GM18868 (cell line): ENCODE data around the gene EXOC1L.

Source experiments
- ATAC-seq: cut with Tn5 transposase; IDR thresholded peaks from one replicate; pipeline ENCODE4 v1.9.1; 2021; ENCODE audit warnings: mild to moderate bottlenecking, moderate library complexity; ENCODE audit not compliant: unreplicated experiment

Gene EXOC1L

GRCh38 chr4:55879224-55879623 is 59.6 kb downstream of the EXOC1L start:
- no peak for ATAC-seq

DNA sequence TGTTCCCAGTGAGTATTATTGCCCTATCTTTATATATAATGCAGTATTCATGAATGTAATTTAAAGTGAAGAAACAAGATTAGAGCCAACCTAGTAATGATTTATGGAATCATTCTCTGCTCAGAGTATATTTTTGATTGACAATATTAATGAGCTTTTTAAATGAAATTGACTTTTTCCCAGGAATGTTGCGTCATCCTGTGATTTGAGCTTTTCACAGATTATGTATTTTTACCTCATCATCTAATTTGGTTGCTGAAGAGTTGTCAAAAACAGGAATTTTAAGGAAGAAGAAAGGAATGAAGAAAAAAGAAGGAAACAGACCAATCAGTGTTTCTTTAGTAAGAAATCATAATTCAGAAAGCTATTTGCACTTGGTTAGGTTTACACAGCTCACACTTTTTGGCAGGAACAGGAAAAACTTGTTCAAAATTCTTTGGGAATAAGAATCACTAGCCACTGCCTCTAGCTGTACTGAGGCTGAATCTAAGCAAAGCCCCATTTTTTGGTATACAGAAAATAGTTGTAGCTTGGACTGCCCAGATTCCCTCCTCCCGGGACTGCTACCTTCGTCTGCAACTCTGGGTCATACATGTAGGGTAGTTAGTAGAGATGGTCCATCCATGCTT is 61.2 kb downstream of the EXOC1L start:
- ATAC-seq, result no peak

- ATAC-seq, result no peak
Measured at GRCh38 chr4:55884093-55884850, 64.7 kb downstream of the EXOC1L start.

GRCh38 chr4:55884851-55885219 is 65.2 kb downstream of the EXOC1L start:
- no peak for ATAC-seq
